Bronchial epithelial cell (primary cell): ENCODE measurements around the gene CHAT. TPM values are rescaled to one million over a fixed set of nuclear protein-coding genes. Genes with fewer than 3 reads are reported as not detected.

ENCODE experiments used
- DNase-seq: peaks from one replicate; pipeline ENCODE4 v3.0.0-alpha.2; 2010; ENCODE audit warnings: low read depth
- FAIRE-seq: peaks from 2 replicates; lab custom pipeline; 2011; peaks lifted over from hg19 to GRCh38; lab: Jason Lieb, UNC
- H3K27me3 ChIP-seq: 2 replicates; pipeline ENCODE4 v1.5.1; 2011; ENCODE audit warnings: low read length; ENCODE audit not compliant: control insufficient read depth, insufficient read depth
- H3K36me3 ChIP-seq: 2 replicates; pipeline ENCODE4 v1.5.1; 2011; ENCODE audit warnings: low read length; ENCODE audit not compliant: control insufficient read depth, insufficient read depth
- H3K4me3 ChIP-seq: 2 replicates; pipeline ENCODE4 v1.5.1; 2011; ENCODE audit warnings: mild to moderate bottlenecking, low read depth, low read length, control low read depth
- CTCF ChIP-seq: IDR thresholded peaks from 2 replicates; pipeline ENCODE4 v1.5.1; 2011; ENCODE audit warnings: mild to moderate bottlenecking, moderate library complexity, low read length, control low read depth, inconsistent platforms; ENCODE audit not compliant: insufficient read depth, severe bottlenecking
- total RNA-seq: library from RNA; depleted of rRNA; stranded (reverse); fragments of >200 nt; gene quantifications from 2 replicates; pipeline ENCODE4 v1.2.1, GENCODE V29; 2014

CHAT gene
- total RNA-seq, 1 donor from 2014 or later = not detected

GRCh38 chr10:49644035-49644646 is 30.3 kb downstream of the CHAT start:
- no peak for DNase-seq
- no peaks in the 10 kb centered on the region for H3K27me3 ChIP-seq
- no peaks in the 10 kb centered on the region for H3K36me3 ChIP-seq
- FAIRE-seq = no peak
- no peak for TF ChIP-seq CTCF
- H3K4me3 ChIP-seq = no peak overlapping the region

GRCh38 chr10:49645417-49645816 is 31.6 kb downstream of the CHAT start:
- FAIRE-seq = no peak
- no peak overlapping the region for H3K4me3 ChIP-seq
- H3K36me3 ChIP-seq = no peaks in the 10 kb centered on the region
- TF ChIP-seq CTCF = no peak
- no peaks in the 10 kb centered on the region for H3K27me3 ChIP-seq
- no peak for DNase-seq

GRCh38 chr10:49645871-49646870 is 32.3 kb downstream of the CHAT start:
- no peak for TF ChIP-seq CTCF
- Histone ChIP-seq H3K36me3 (no peaks in the 10 kb centered on the region), H3K4me3 (no peak overlapping the region), H3K27me3 (no peaks in the 10 kb centered on the region)
- DNase-seq (no peak), FAIRE-seq (no peak)

GRCh38 chr10:49647554-49647953 is 33.7 kb downstream of the CHAT start:
- Histone ChIP-seq H3K27me3 (no peaks in the 10 kb centered on the region), H3K36me3 (no peaks in the 10 kb centered on the region), H3K4me3 (no peak overlapping the region)
- TF ChIP-seq CTCF = no peak
- FAIRE-seq = no peak
- no peak for DNase-seq

GRCh38 chr10:49647985-49648795 is 34.4 kb downstream of the CHAT start:
- Histone ChIP-seq H3K4me3 (no peak overlapping the region), H3K27me3 (no peaks in the 10 kb centered on the region), H3K36me3 (no peaks in the 10 kb centered on the region)
- no peak for TF ChIP-seq CTCF
- DNase-seq (no peak), FAIRE-seq (no peak)
